ENCODE measurements around the gene SNX33. TPM values are rescaled to one million over a fixed set of nuclear protein-coding genes. Genes with fewer than 3 reads are reported as not detected.
A peak's percentile ranks its signal among the peaks of the same experiment; 100 is the strongest.

The SNX33 gene
- total RNA-seq, 1 donor from 2014 or later: 25.6 TPM

DNA sequence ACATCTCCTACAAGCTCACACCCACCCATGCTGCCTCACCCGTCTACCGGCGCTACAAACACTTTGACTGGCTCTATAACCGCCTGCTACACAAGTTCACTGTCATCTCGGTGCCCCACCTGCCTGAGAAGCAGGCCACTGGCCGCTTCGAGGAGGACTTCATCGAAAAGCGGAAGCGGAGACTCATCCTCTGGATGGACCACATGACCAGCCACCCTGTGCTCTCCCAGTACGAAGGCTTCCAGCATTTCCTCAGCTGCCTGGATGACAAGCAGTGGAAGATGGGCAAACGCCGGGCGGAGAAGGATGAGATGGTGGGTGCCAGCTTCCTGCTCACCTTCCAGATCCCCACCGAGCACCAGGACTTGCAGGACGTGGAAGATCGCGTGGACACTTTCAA, 2.1 kb downstream of the SNX33 start:
- no peak overlapping the region for H3K27ac ChIP-seq (ENCODE audit: low read depth, low read length)
- no peak for DNase-seq (ENCODE audit: low read depth)
- Mint-ChIP-seq H3K27ac (ENCODE audit: unreplicated experiment) (no peak overlapping the region), H3K4me1 (ENCODE audit: low read depth, unreplicated experiment) (peaks cover 54% of the 10 kb centered on the region), H3K27me3 (ENCODE audit: low read depth, unreplicated experiment) (no peaks in the 10 kb centered on the region), H3K9me3 (ENCODE audit: unreplicated experiment) (no peaks in the 10 kb centered on the region), H3K36me3 (ENCODE audit: low read depth, unreplicated experiment) (peaks cover 22% of the 10 kb centered on the region), H3K4me3 (ENCODE audit: unreplicated experiment) (peak overlapping the region; percentile 80)
- H3K4me3 ChIP-seq (ENCODE audit: insufficient read depth, low read depth, low read length): peak overlapping the region; percentile 51
- peaks cover 52% of the 10 kb centered on the region for H3K4me1 ChIP-seq (ENCODE audit: insufficient read depth, low read length)
- no peaks in the 10 kb centered on the region for H3K27me3 ChIP-seq (ENCODE audit: insufficient read depth, low read length)
- H3K4me2 ChIP-seq (ENCODE audit: low read length): peak overlapping the region; percentile 96
- peaks cover 81% of the 10 kb centered on the region for H3K79me2 ChIP-seq (ENCODE audit: insufficient read depth, low read length)
- no peak for FAIRE-seq
- TF ChIP-seq EZH2 (IDR thresholded peaks at IDR 0.05; ENCODE audit: insufficient read depth, low read length): no peak
- H2AFZ ChIP-seq (ENCODE audit: low read depth, low read length): no peak overlapping the region
- no peaks in the 10 kb centered on the region for H3K36me3 ChIP-seq (ENCODE audit: insufficient read depth, low read length)
- H4K20me1 ChIP-seq (ENCODE audit: insufficient read depth, low read length): peaks cover 61% of the 10 kb centered on the region
- H3K9me3 ChIP-seq (ENCODE audit: insufficient read depth, low read depth, low read length): no peaks in the 10 kb centered on the region
- H3K9ac ChIP-seq (ENCODE audit: low read length): no peak overlapping the region

DNA sequence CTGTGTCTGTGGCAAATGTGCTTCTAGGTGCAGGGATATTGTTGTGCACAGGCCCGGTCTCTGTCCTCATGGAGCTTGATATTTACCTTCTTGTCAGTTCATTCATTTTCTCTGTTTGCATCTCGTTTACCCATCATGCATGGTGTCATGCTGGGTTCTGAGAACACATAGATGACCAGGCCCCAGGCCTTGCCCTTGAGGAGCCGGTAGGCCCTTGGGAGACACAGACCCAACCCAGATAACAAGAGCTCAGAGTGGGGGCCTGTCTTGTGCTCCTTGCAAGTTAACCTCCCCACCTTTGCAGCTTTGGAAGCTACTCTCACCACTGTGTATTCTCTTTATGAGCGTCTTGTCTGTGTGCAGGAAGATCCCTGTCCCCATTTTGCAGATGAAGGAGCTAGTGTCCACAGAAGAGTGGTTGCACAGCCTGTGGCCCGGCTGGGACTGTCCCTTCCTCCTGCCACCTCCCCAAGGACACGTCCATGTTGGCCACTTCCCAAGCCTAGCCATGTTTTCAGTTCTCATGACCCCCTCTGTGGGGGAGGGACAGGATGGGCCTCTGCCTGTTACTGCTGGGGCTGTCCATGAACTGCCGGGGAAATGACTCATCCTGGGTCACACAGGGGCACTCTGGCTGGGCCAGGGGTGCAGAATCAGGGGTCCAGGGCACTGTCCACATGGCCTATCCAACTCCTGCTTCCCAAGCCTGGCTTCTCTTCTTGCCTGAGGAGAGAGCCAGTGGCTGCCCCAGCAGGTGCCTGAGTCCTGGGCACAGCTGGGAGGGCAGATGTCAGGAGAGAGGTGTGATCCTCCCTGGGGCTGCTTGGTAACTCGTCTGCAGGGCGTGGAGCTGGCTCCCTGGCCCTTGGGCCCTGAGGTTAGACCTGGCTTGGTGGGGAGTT, 3.4 kb downstream of the SNX33 start:
- Histone ChIP-seq H2AFZ (ENCODE audit: low read depth, low read length) (no peak overlapping the region), H3K9me3 (ENCODE audit: insufficient read depth, low read depth, low read length) (no peaks in the 10 kb centered on the region), H3K9ac (ENCODE audit: low read length) (peak overlapping the region; percentile 54), H4K20me1 (ENCODE audit: insufficient read depth, low read length) (peaks cover 74% of the 10 kb centered on the region), H3K79me2 (ENCODE audit: insufficient read depth, low read length) (peaks cover 93% of the 10 kb centered on the region), H3K4me2 (ENCODE audit: low read length) (peak overlapping the region; percentile 96), H3K36me3 (ENCODE audit: insufficient read depth, low read length) (peaks cover 4% of the 10 kb centered on the region), H3K27me3 (ENCODE audit: insufficient read depth, low read length) (no peaks in the 10 kb centered on the region), H3K4me3 (ENCODE audit: insufficient read depth, low read depth, low read length) (peak overlapping the region; percentile 51), H3K27ac (ENCODE audit: low read depth, low read length) (peak overlapping the region; percentile 26), H3K4me1 (ENCODE audit: insufficient read depth, low read length) (peaks cover 50% of the 10 kb centered on the region)
- DNase-seq (ENCODE audit: low read depth): no peak
- Mint-ChIP-seq H3K27ac (ENCODE audit: unreplicated experiment) (peak overlapping the region; percentile 64), H3K4me3 (ENCODE audit: unreplicated experiment) (peak overlapping the region; percentile 80), H3K4me1 (ENCODE audit: low read depth, unreplicated experiment) (peaks cover 60% of the 10 kb centered on the region), H3K9me3 (ENCODE audit: unreplicated experiment) (no peaks in the 10 kb centered on the region), H3K36me3 (ENCODE audit: low read depth, unreplicated experiment) (peaks cover 23% of the 10 kb centered on the region), H3K27me3 (ENCODE audit: low read depth, unreplicated experiment) (no peaks in the 10 kb centered on the region)
- FAIRE-seq: no peak
- TF ChIP-seq EZH2 (IDR thresholded peaks at IDR 0.05; ENCODE audit: insufficient read depth, low read length): no peak
- TF ChIP-seq, protein P1, sequence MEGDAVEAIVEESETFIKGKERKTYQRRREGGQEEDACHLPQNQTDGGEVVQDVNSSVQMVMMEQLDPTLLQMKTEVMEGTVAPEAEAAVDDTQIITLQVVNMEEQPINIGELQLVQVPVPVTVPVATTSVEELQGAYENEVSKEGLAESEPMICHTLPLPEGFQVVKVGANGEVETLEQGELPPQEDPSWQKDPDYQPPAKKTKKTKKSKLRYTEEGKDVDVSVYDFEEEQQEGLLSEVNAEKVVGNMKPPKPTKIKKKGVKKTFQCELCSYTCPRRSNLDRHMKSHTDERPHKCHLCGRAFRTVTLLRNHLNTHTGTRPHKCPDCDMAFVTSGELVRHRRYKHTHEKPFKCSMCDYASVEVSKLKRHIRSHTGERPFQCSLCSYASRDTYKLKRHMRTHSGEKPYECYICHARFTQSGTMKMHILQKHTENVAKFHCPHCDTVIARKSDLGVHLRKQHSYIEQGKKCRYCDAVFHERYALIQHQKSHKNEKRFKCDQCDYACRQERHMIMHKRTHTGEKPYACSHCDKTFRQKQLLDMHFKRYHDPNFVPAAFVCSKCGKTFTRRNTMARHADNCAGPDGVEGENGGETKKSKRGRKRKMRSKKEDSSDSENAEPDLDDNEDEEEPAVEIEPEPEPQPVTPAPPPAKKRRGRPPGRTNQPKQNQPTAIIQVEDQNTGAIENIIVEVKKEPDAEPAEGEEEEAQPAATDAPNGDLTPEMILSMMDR (IDR thresholded peaks at IDR 0.05; ENCODE audit: insufficient read depth, low read depth, low read length): no peak

DNA sequence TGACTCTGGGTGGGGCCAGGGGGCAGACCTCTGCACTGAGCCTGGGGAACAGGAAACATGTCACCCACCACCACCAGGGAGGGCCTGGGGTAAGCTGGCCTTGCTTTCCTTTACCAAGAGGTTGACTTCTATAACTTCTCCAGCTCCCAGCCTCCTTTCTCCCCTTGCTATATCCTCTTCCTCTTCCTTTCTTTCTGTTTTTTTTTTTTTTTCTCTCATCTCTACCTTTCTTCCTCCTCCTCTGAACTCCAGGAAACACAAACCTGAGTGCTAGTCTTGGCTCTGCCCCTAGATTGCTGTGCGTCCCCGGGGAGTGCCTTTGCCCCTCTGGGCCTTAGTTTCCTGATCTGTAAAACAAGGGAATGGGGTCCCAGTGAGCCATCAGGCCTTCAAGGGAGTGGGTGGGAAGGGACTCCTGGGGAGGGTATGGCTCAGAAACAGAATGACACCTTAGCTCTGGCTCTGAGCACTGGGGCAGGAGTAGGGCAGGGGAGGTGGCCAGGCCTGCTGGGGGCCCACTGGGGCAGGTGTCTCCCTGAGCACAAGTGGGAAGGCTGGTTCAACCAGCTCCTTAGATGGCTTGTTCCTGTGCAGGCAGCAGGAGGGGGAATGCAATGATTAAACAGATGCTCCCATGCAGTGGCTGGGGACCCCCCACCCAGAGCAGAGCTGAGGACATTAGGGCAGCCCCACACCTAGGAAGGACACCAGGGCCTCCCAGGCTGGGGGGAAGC, 4.3 kb downstream of the SNX33 start:
- TF ChIP-seq, protein P1 (IDR thresholded peaks at IDR 0.05; ENCODE audit: insufficient read depth, low read depth, low read length): no peak
- no peak for TF ChIP-seq EZH2 (IDR thresholded peaks at IDR 0.05; ENCODE audit: insufficient read depth, low read length)
- FAIRE-seq (no peak), DNase-seq (ENCODE audit: low read depth) (no peak)
- Histone ChIP-seq H3K4me1 (ENCODE audit: insufficient read depth, low read length) (peaks cover 43% of the 10 kb centered on the region), H3K9me3 (ENCODE audit: insufficient read depth, low read depth, low read length) (no peaks in the 10 kb centered on the region), H3K27ac (ENCODE audit: low read depth, low read length) (peak overlapping the region; percentile 26), H2AFZ (ENCODE audit: low read depth, low read length) (no peak overlapping the region), H3K4me2 (ENCODE audit: low read length) (peak overlapping the region; percentile 96), H3K9ac (ENCODE audit: low read length) (peak overlapping the region; percentile 54), H4K20me1 (ENCODE audit: insufficient read depth, low read length) (peaks cover 82% of the 10 kb centered on the region), H3K79me2 (ENCODE audit: insufficient read depth, low read length) (peaks cover 93% of the 10 kb centered on the region), H3K27me3 (ENCODE audit: insufficient read depth, low read length) (no peaks in the 10 kb centered on the region), H3K4me3 (ENCODE audit: insufficient read depth, low read depth, low read length) (peak overlapping the region; percentile 51), H3K36me3 (ENCODE audit: insufficient read depth, low read length) (peaks cover 4% of the 10 kb centered on the region)
- Mint-ChIP-seq H3K4me1 (ENCODE audit: low read depth, unreplicated experiment) (peaks cover 55% of the 10 kb centered on the region), H3K36me3 (ENCODE audit: low read depth, unreplicated experiment) (peaks cover 26% of the 10 kb centered on the region), H3K9me3 (ENCODE audit: unreplicated experiment) (no peaks in the 10 kb centered on the region), H3K27me3 (ENCODE audit: low read depth, unreplicated experiment) (no peaks in the 10 kb centered on the region), H3K27ac (ENCODE audit: unreplicated experiment) (no peak overlapping the region), H3K4me3 (ENCODE audit: unreplicated experiment) (peak overlapping the region; percentile 80)

All from astrocyte (in vitro differentiated cells and primary cell).